ENCODE data around the gene DOK7.

Gene DOK7

DNA sequence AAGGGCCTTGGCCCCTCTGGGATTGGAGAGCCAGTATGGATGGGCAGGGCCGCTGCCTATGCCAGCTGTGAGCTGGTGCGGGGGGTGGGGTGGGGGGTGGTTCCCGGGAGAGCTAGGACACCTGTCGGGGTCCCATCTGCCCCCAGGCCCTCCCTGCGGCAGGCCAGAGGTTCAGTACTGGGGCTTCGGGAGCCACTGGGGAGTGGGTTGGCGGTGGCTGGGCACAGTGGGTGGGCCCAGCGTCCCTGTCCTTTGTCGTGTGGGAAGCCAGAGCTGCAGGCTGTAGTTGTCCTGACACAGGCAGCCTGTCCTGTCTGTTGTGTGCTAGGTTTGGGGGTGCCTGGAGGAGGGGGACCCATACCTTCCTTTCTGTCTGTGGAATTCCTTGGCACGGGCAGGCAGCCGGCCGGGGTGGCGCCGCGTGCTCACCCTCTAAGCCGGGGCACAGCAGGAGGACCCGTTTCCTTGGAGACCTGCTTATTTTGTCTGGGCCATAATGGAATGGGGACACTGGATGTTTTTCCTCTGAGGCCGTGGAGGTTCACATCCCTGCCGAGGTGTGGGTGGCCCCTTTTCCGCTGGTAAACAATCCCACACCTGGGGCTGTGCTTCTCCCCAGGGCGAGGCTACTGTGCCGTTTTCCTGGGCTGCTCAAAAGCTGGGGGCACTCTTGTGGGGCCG is 14.8 kb downstream of the DOK7 start:
- TF ChIP-seq, protein P1, sequence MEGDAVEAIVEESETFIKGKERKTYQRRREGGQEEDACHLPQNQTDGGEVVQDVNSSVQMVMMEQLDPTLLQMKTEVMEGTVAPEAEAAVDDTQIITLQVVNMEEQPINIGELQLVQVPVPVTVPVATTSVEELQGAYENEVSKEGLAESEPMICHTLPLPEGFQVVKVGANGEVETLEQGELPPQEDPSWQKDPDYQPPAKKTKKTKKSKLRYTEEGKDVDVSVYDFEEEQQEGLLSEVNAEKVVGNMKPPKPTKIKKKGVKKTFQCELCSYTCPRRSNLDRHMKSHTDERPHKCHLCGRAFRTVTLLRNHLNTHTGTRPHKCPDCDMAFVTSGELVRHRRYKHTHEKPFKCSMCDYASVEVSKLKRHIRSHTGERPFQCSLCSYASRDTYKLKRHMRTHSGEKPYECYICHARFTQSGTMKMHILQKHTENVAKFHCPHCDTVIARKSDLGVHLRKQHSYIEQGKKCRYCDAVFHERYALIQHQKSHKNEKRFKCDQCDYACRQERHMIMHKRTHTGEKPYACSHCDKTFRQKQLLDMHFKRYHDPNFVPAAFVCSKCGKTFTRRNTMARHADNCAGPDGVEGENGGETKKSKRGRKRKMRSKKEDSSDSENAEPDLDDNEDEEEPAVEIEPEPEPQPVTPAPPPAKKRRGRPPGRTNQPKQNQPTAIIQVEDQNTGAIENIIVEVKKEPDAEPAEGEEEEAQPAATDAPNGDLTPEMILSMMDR (IDR thresholded peaks at IDR 0.05) = no peak

DNA sequence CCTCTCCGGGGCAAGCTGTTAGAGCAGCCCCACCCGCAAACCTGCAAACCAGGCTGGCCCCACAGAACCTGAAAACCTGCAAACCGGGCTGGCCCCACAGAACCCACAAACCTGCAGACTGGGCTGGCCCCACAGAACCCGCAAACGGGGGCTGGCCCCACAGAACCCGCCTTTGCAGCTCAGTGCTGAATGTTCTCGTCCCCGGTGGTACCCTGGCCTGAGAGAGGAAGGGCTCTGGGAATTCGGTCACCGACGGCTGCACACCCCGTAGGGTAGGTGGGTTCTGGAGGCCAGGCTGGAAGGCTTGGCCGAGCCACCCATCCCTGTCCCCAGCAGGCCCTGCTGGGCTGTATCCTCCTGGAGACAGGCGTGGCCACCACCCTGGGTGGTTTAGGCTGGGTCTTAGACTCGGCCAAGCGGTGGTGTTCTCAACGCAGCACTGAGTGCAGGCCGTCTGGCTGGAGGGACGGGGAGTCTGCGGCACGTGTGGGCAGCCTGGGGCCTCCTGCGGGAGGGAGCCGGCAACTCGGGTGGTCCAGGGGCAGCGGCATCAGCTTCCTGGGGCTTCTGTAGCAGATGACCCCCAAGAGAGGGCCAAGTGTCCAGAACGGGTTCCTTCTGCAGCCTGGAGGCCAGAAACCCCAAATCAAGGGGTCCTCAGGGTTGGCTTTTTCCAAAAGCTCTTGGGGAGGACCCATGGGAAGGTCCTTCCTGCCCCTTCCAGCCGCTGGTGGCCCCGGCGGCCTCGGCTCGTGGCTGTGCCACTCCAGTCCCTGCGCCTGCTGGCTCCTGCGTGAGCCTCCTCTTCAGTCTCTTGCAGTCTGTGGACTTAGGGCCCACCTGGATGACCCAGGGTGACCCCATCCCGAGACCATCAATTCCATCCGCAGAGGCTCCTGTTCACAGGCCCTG is 15.6 kb downstream of the DOK7 start:
- TF ChIP-seq, protein P1 (IDR thresholded peaks at IDR 0.05) = no peak

DNA sequence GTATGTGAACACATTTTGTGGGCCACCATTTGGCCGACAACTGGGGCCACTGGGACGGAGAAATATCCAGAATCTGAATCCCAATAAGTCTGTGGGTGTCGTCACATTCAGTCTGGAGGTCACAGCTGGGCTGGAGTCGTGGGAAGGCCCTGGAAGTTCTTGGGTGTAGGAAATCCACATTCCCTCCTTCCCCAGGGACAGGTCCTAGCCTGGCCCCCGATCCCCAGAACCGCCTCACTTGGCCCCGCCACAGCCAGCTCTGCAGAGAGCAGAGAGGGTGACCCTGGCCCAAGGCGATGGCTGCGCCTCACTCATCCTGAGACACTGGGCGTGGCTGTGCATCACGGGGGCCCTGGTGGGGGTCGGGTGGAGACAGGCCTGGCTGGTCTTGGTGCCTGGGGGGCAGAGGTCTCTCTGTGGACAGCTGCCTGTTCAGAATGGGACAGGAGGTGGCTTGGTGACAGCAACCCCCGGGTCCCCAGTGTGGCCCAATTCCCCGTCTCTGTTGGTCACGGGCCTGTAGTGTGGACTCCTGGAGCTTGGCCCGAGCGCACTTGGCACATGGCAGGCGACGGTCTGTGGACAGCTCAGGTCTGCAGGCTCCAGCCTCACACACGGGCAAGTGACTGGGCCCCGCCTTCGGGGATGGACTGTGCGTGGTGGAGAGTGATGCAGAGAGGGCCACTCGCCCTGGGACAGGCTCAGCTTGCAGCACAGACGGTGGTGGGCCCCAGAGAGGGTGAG is 16.4 kb downstream of the DOK7 start:
- TF ChIP-seq, protein P1 (IDR thresholded peaks at IDR 0.05) = no peak

DNA sequence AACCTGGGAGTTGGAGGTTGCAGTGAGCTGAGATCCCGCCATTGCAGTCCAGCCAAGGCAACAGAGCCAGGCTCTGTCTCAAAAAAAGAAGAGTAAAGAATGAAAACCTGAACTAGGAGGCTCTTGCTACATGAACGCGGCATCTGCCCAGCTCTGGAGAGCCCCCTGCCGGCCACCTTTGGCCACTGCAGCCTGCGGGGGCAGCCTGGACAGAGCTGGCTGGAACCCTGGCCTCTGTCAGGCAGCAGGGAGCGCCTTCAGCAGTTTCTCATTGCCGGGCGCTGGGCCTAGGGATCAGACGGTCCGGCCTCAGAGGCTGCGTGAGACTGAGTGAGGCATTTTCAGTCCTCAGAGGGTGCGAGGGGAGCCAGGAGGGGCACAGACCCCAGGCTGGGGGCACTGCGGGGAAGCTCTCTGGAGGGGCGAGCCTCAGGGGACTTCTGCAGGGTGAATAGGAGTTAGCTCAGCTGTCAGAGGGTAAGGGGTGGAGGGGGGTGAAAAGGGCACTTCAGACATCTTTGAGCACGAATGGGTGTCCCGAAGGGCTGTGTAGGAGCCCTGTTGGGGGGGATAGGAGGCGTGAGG is 17.5 kb downstream of the DOK7 start:
- TF ChIP-seq, protein P1 (IDR thresholded peaks at IDR 0.05) = peak; percentile 100

DNA sequence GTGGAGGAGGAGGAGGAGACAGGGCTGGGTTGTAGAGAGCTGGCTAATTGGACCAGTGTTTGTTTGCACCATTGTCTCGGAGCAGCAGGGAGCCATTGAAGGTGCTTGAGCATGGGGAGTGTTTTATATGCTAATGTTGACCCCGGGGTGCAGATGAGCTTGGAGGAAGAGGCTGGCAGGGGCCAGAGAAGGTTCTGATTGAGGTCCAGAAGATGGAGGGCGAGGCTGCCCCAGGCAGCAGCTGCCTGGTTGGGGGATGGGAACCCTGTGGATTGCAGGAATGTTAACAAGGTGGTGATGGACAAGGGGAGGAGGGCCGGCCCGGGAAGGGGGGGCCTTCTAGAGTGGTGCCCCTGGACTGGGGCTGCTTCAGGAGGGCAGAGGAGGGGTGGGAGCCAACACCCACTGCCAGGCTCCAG is 18.0 kb downstream of the DOK7 start:
- TF ChIP-seq, protein P1 (IDR thresholded peaks at IDR 0.05) = no peak

DNA sequence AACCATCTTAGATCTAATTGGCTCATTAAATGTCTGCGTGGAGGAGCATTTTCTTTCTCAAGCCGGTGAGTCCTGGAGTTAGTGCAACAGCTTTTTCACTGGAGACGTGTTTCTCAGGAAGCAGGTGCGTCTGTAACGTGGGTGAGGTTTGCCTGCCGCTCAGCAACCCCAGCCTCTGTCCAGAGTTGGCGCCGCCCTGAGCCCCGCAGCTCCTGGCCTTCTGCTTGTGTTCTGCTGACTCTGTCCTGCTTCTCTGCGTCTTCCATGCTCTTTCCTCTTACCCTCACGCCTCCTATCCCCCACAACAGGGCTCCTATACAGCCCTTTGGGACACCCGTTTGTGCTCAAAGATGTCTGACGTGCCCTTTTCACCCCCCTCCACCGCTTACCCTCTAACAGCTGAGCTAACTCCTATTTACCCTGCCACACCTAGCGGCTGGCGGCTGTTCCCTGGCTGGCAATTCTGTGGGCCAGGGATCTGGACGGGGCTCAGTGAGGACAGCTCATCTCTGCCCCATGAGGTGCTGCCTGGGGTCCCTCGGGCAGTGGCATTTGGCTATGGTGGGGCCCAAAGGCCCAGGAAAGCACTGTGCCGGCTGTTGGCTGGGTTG is 18.8 kb downstream of the DOK7 start:
- TF ChIP-seq, protein P1 (IDR thresholded peaks at IDR 0.05) = no peak

DNA sequence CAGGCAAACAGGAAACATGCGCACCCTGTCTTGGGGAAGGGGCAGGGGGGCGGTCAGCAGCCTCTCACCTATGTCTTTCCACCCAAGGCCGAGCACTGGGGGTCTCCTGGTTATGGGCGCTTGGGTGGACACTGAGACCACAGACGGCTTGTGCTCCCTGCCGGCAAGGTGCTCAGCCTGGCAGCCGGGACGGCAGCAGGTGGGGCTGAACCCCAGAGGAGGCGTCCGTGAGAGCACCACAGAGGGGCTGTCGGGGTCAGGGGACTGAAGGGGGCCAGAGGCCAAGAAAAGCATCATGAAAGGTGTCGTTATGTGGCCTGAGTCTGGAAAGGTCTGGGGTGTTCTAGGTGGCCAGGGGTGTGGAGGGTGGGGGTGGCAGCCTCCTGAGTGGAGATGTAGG is 19.6 kb downstream of the DOK7 start:
- TF ChIP-seq, protein P1 (IDR thresholded peaks at IDR 0.05) = no peak

Measured in LNCAP (cell line).